Mesenchymal stem cell (in vitro differentiated cells and primary cell): ENCODE data around the gene GP9.
A peak's percentile ranks its signal among the peaks of the same experiment; 100 is the strongest.

ENCODE experiments used
- DNase-seq: peaks from one replicate; pipeline ENCODE4 v3.0.0-alpha.2; 2013
- H2AFZ ChIP-seq: one replicate; pipeline ENCODE4 v1.6.1; 2013; ENCODE audit warnings: low read depth, mild to moderate bottlenecking, control low read depth, inconsistent platforms, low read length, moderate library complexity
- H2AK5ac ChIP-seq: 2 replicates; pipeline ENCODE4 v1.6.1; 2013; ENCODE audit warnings: low read length, moderate library complexity, mild to moderate bottlenecking, inconsistent platforms; ENCODE audit not compliant: severe bottlenecking
- H2BK120ac ChIP-seq: one replicate; pipeline ENCODE4 v1.6.1; 2013; ENCODE audit warnings: low read depth, mild to moderate bottlenecking, inconsistent platforms, low read length, moderate library complexity
- H2BK12ac ChIP-seq, 2 experiments: one replicate each; pipeline ENCODE4 v1.6.1; 2013; ENCODE audit warnings: inconsistent platforms in 2 of 2, low read length in 2 of 2, mild to moderate bottlenecking in 2 of 2, moderate library complexity in 2 of 2, control low read depth in 1 of 2
- H2BK15ac ChIP-seq: one replicate; pipeline ENCODE4 v1.6.1; 2013; ENCODE audit warnings: mild to moderate bottlenecking, low read depth, inconsistent platforms; ENCODE audit not compliant: poor library complexity, severe bottlenecking
- H2BK5ac ChIP-seq: 2 replicates; pipeline ENCODE4 v1.6.1; 2013; ENCODE audit warnings: low read depth, mild to moderate bottlenecking, low read length, control low read depth, inconsistent platforms; ENCODE audit not compliant: poor library complexity, severe bottlenecking
- H3K14ac ChIP-seq, 2 experiments: one replicate each; pipeline ENCODE4 v1.6.1; 2013; ENCODE audit warnings: inconsistent platforms in 2 of 2, low read length in 2 of 2, control low read depth in 1 of 2, mild to moderate bottlenecking in 1 of 2, moderate library complexity in 1 of 2
- H3K18ac ChIP-seq, 2 experiments: one replicate each; pipeline ENCODE4 v1.6.1; 2013; ENCODE audit warnings: inconsistent platforms in 2 of 2, low read length in 2 of 2, control low read depth in 1 of 2, low read depth in 1 of 2, mild to moderate bottlenecking in 1 of 2
- H3K23ac ChIP-seq, 2 experiments: one replicate each; pipeline ENCODE4 v1.6.1; 2013; ENCODE audit warnings: inconsistent platforms in 2 of 2, low read length in 2 of 2, mild to moderate bottlenecking in 2 of 2, moderate library complexity in 2 of 2, control low read depth in 1 of 2
- H3K27ac ChIP-seq: 2 replicates; pipeline ENCODE4 v1.5.1; 2013; ENCODE audit warnings: mild to moderate bottlenecking, moderate library complexity, low read length, control low read depth, inconsistent platforms; ENCODE audit not compliant: poor library complexity, severe bottlenecking
- H3K27me3 ChIP-seq, 2 experiments: 2 replicates each; pipeline versions ENCODE4 v1.6.1 to v1.7.0; 2013; ENCODE audit warnings: low read length in 2 of 2, mild to moderate bottlenecking in 2 of 2, moderate library complexity in 2 of 2, control low read depth in 1 of 2, inconsistent platforms in 1 of 2; ENCODE audit not compliant: control insufficient read depth in 1 of 2, insufficient read depth in 1 of 2
- H3K36me3 ChIP-seq, 2 experiments: 2 replicates each; pipeline versions ENCODE4 v1.6.1 to v1.7.0; 2013; ENCODE audit warnings: low read length in 2 of 2, control low read depth in 1 of 2, inconsistent platforms in 1 of 2, low read depth in 1 of 2, mild to moderate bottlenecking in 1 of 2; ENCODE audit not compliant: insufficient read depth in 2 of 2, control insufficient read depth in 1 of 2
- H3K4ac ChIP-seq, 2 experiments: one replicate each; pipeline ENCODE4 v1.6.1; 2013; ENCODE audit warnings: inconsistent platforms in 2 of 2, low read length in 2 of 2, mild to moderate bottlenecking in 2 of 2, moderate library complexity in 2 of 2, control low read depth in 1 of 2, low read depth in 1 of 2
- H3K4me1 ChIP-seq: 2 replicates; pipeline ENCODE4 v1.6.1; 2013; ENCODE audit warnings: low read depth, low read length, control low read depth; ENCODE audit not compliant: control insufficient read depth, insufficient read depth
- H3K4me2 ChIP-seq: 2 replicates; pipeline ENCODE4 v1.6.1; 2013; ENCODE audit warnings: low read length, mild to moderate bottlenecking, inconsistent platforms; ENCODE audit not compliant: poor library complexity, severe bottlenecking
- H3K4me3 ChIP-seq, 2 experiments: 2 replicates each; pipeline versions ENCODE4 v1.5.1 to v1.7.0; 2013; ENCODE audit warnings: low read length in 2 of 2, mild to moderate bottlenecking in 2 of 2, control low read depth in 1 of 2, low read depth in 1 of 2; ENCODE audit not compliant: insufficient read depth in 1 of 2
- H3K79me1 ChIP-seq: replicated peaks from 2 replicates; pipeline ENCODE4 v1.6.1; 2013; ENCODE audit warnings: mild to moderate bottlenecking, control low read depth, low read length, inconsistent platforms; ENCODE audit not compliant: poor library complexity, severe bottlenecking
- H3K9ac ChIP-seq: 2 replicates; pipeline ENCODE4 v1.7.0; 2013; ENCODE audit warnings: mild to moderate bottlenecking, low read length, moderate library complexity
- H3K9me3 ChIP-seq: 2 replicates; pipeline ENCODE4 v1.7.0; 2013; ENCODE audit warnings: mild to moderate bottlenecking, low read length; ENCODE audit not compliant: control insufficient read depth
- H4K8ac ChIP-seq: one replicate; pipeline ENCODE4 v1.6.1; 2013; ENCODE audit warnings: inconsistent platforms, mild to moderate bottlenecking, low read length, moderate library complexity
- H4K91ac ChIP-seq: one replicate; pipeline ENCODE4 v1.6.1; 2013; ENCODE audit warnings: mild to moderate bottlenecking, low read length, inconsistent platforms
- WGBS: methylation state at CpG from one replicate; pipeline ENCODE4 v1.1.7; 2013; ENCODE audit warnings: mixed read lengths; 5-methylcytosine and 5-hydroxymethylcytosine counted together

Gene GP9

GRCh38 chr3:129058441-129059200 is 2.0 kb upstream of the GP9 start:
- Histone ChIP-seq H3K9ac (no peak overlapping the region), H3K27me3 (peaks cover 42 to 43% of the 10 kb centered on the region in 2 experiments), H3K4me3 (no peak overlapping the region), H2AK5ac (no peak overlapping the region), H3K23ac (no peak overlapping the region), H2BK5ac (no peak overlapping the region), H3K9me3 (no peaks in the 10 kb centered on the region), H2BK12ac (peak overlapping the region in 1 of 2 experiments; percentile 29), H4K91ac (no peak overlapping the region), H3K36me3 (no peaks in the 10 kb centered on the region), H3K4me1 (peaks cover 2% of the 10 kb centered on the region), H3K27ac (no peak overlapping the region), H3K14ac (no peak overlapping the region), H4K8ac (no peak overlapping the region), H3K4ac (no peak overlapping the region), H2AFZ (no peak overlapping the region), H3K79me1 (no peaks in the 10 kb centered on the region), H3K18ac (no peak overlapping the region), H2BK15ac (no peak overlapping the region), H2BK120ac (no peak overlapping the region), H3K4me2 (no peak overlapping the region)
- WGBS: 84% methylated on average over 4 of the region's 4 CpGs
- DNase-seq: peak; percentile 24

- WGBS: 74% methylated on average over 11 of the region's 11 CpGs
These were observed 1.1 kb upstream of the GP9 start for GRCh38 chr3:129059311-129059958.

GRCh38 chr3:129061023-129061887 is 676 bp downstream of the GP9 start:
- H3K9ac ChIP-seq: no peak overlapping the region
- H4K8ac ChIP-seq: no peak overlapping the region
- peak overlapping the region; percentile 41 for H4K91ac ChIP-seq
- H3K36me3 ChIP-seq: no peaks in the 10 kb centered on the region
- no peak overlapping the region for H2BK5ac ChIP-seq
- peak overlapping the region in 1 of 2 experiments; percentile 55 for H3K18ac ChIP-seq
- no peak overlapping the region for H3K23ac ChIP-seq
- no peaks in the 10 kb centered on the region for H3K9me3 ChIP-seq
- H2BK120ac ChIP-seq: no peak overlapping the region
- H2AK5ac ChIP-seq: no peak overlapping the region
- H3K4me2 ChIP-seq: no peak overlapping the region
- H3K27ac ChIP-seq: no peak overlapping the region
- no peak overlapping the region for H2BK12ac ChIP-seq
- H2AFZ ChIP-seq: no peak overlapping the region
- peaks cover 39 to 41% of the 10 kb centered on the region in 2 experiments for H3K27me3 ChIP-seq
- H3K79me1 ChIP-seq: no peaks in the 10 kb centered on the region
- peaks cover 2% of the 10 kb centered on the region for H3K4me1 ChIP-seq
- no peak overlapping the region for H3K4me3 ChIP-seq
- DNase-seq: no peak
- 85% methylated on average over 19 of the region's 19 CpGs for WGBS
- H3K4ac ChIP-seq: no peak overlapping the region
- H2BK15ac ChIP-seq: no peak overlapping the region
- no peak overlapping the region for H3K14ac ChIP-seq

More at GRCh38 chr3:129059311-129059958, 1.1 kb upstream of the GP9 start:
- Histone ChIP-seq H3K27ac (no peak overlapping the region), H3K4ac (peak overlapping the region in 1 of 2 experiments; percentile 1), H2BK12ac (peak overlapping the region; percentile 11 to 56), H2AFZ (no peak overlapping the region), H3K36me3 (no peaks in the 10 kb centered on the region), H3K4me3 (no peak overlapping the region), H3K9me3 (no peaks in the 10 kb centered on the region), H4K8ac (no peak overlapping the region), H2AK5ac (no peak overlapping the region), H3K14ac (peak overlapping the region in 1 of 2 experiments; percentile 73), H2BK120ac (peak overlapping the region; percentile 62), H3K4me2 (no peak overlapping the region), H3K27me3 (peaks cover 42 to 47% of the 10 kb centered on the region in 2 experiments), H4K91ac (peak overlapping the region; percentile 5), H3K23ac (no peak overlapping the region), H3K9ac (no peak overlapping the region), H2BK5ac (no peak overlapping the region), H2BK15ac (no peak overlapping the region), H3K18ac (peak overlapping the region; percentile 28 to 61), H3K79me1 (no peaks in the 10 kb centered on the region), H3K4me1 (peaks cover 2% of the 10 kb centered on the region)
- DNase-seq: no peak
